ENCODE results near the gene CBS.
"Not testable (repeated sequence)": the region's sequence is repeated elsewhere in the genome, so short reads cannot be mapped to it uniquely, and the experiment has no call there.

The CBS gene

GRCh38 chr21:43068065-43068464 is 7.6 kb downstream of the CBS start:
- DNase-seq (ENCODE audit: low spot score): not testable (repeated sequence)

- DNase-seq (ENCODE audit: low spot score): not testable (repeated sequence)
Measured at GRCh38 chr21:43066690-43067089, 8.9 kb downstream of the CBS start.

GRCh38 chr21:43065991-43066390 is 9.6 kb downstream of the CBS start:
- DNase-seq (ENCODE audit: low spot score): not testable (repeated sequence)

GRCh38 chr21:43064265-43064917 is 11.2 kb downstream of the CBS start:
- not testable (repeated sequence) for DNase-seq (ENCODE audit: low spot score)

GRCh38 chr21:43062955-43063664 is 12.5 kb downstream of the CBS start:
- not testable (repeated sequence) for DNase-seq (ENCODE audit: low spot score)

GRCh38 chr21:43053112-43053511 is 22.5 kb downstream of the CBS start:
- DNase-seq (ENCODE audit: low spot score): not testable (repeated sequence)

- DNase-seq (ENCODE audit: low spot score): not testable (repeated sequence)
Measured at GRCh38 chr21:43045876-43046821, 29.5 kb downstream of the CBS start.

GRCh38 chr21:43045165-43045875 is 30.3 kb downstream of the CBS start:
- not testable (repeated sequence) for DNase-seq (ENCODE audit: low spot score)

- not testable (repeated sequence) for DNase-seq (ENCODE audit: low spot score)
Measured at GRCh38 chr21:43044547-43044946, 31.1 kb downstream of the CBS start.

GRCh38 chr21:43043291-43043690 is 32.3 kb downstream of the CBS start:
- not testable (repeated sequence) for DNase-seq (ENCODE audit: low spot score)

- DNase-seq (ENCODE audit: low spot score): not testable (repeated sequence)
Measured at GRCh38 chr21:43042169-43042568, 33.5 kb downstream of the CBS start.

- not testable (repeated sequence) for DNase-seq (ENCODE audit: low spot score)
Measured at GRCh38 chr21:43038659-43039044, 37.0 kb downstream of the CBS start.

- DNase-seq (ENCODE audit: low spot score): not testable (repeated sequence)
Measured at GRCh38 chr21:43037918-43038658, 37.5 kb downstream of the CBS start.

GRCh38 chr21:43036889-43037288 is 38.7 kb downstream of the CBS start:
- DNase-seq (ENCODE audit: low spot score): not testable (repeated sequence)

GRCh38 chr21:43034826-43035225 is 40.8 kb downstream of the CBS start:
- no peak for DNase-seq (ENCODE audit: low spot score)

- DNase-seq (ENCODE audit: low spot score): no peak
Measured at GRCh38 chr21:43034101-43034500, 41.5 kb downstream of the CBS start.

GRCh38 chr21:43031121-43031619 is 44.5 kb downstream of the CBS start:
- DNase-seq (ENCODE audit: low spot score): no peak

- no peak for DNase-seq (ENCODE audit: low spot score)
Measured at GRCh38 chr21:43029785-43030184, 45.9 kb downstream of the CBS start.

GRCh38 chr21:43027846-43028731 is 47.5 kb downstream of the CBS start:
- DNase-seq (ENCODE audit: low spot score): no peak

Measured in AG20443 (cell line).